PFSK-1 (cell line): ENCODE results near the gene LARP1B.

Experiments used
- FOXP2 ChIP-seq: optimal IDR thresholded peaks from 2 replicates; pipeline ENCODE3; 2011; ENCODE audit warnings: borderline replicate concordance, control low read depth, inconsistent platforms; ENCODE audit not compliant: insufficient read depth; ENCODE audit errors: extremely low read length, extremely low read depth
- POLR2AphosphoS5 ChIP-seq: IDR thresholded peaks from 2 replicates; pipeline ENCODE4 v1.6.1; 2012; ENCODE audit warnings: low read depth, mild to moderate bottlenecking, control low read depth, low read length, moderate library complexity
- REST ChIP-seq, 2 experiments: IDR thresholded peaks; 2 replicates each; pipeline versions ENCODE4 v1.6.1 to v1.8.0; 2011 to 2012; ENCODE audit warnings: low read depth in 2 of 2, low read length in 2 of 2, control low read depth in 1 of 2, inconsistent platforms in 1 of 2, mild to moderate bottlenecking in 1 of 2, moderate library complexity in 1 of 2; ENCODE audit not compliant: insufficient read depth in 1 of 2
- SIN3A ChIP-seq: IDR thresholded peaks from 2 replicates; pipeline ENCODE4 v1.6.1; 2012; ENCODE audit warnings: mild to moderate bottlenecking, low read length, moderate library complexity, borderline replicate concordance; ENCODE audit not compliant: insufficient read depth
- TAF1 ChIP-seq: IDR thresholded peaks from 2 replicates; pipeline ENCODE4 v1.6.1; 2012; ENCODE audit warnings: low read length, control low read depth, borderline replicate concordance; ENCODE audit not compliant: insufficient read depth

The LARP1B gene

GRCh38 chr4:128134925-128135324 is 73.8 kb downstream of the LARP1B start:
- no peak for TF ChIP-seq SIN3A
- no peak for TF ChIP-seq POLR2AphosphoS5
- no peak for TF ChIP-seq FOXP2
- no peak for TF ChIP-seq REST (IDR thresholded peaks at IDR 0.05; ENCODE audit: insufficient read depth in 1 of 2, low read depth in 2 of 2, low read length in 2 of 2)
- no peak for TF ChIP-seq TAF1

- TF ChIP-seq TAF1 = no peak
- TF ChIP-seq SIN3A = no peak
- TF ChIP-seq REST (IDR thresholded peaks at IDR 0.05; ENCODE audit: insufficient read depth in 1 of 2, low read depth in 2 of 2, low read length in 2 of 2) = no peak
- no peak for TF ChIP-seq FOXP2
- TF ChIP-seq POLR2AphosphoS5 = no peak
Measured at GRCh38 chr4:128135391-128135790, 74.3 kb downstream of the LARP1B start.

GRCh38 chr4:128141866-128142265 is 80.8 kb downstream of the LARP1B start:
- TF ChIP-seq TAF1 = no peak
- TF ChIP-seq REST (IDR thresholded peaks at IDR 0.05; ENCODE audit: insufficient read depth in 1 of 2, low read depth in 2 of 2, low read length in 2 of 2) = no peak
- no peak for TF ChIP-seq SIN3A
- TF ChIP-seq POLR2AphosphoS5 = no peak
- TF ChIP-seq FOXP2 = no peak

- TF ChIP-seq POLR2AphosphoS5 (no peak), FOXP2 (no peak), TAF1 (no peak), REST (IDR thresholded peaks at IDR 0.05; ENCODE audit: insufficient read depth in 1 of 2, low read depth in 2 of 2, low read length in 2 of 2) (no peak), SIN3A (no peak)
Measured at GRCh38 chr4:128145727-128146126, 84.6 kb downstream of the LARP1B start.

- TF ChIP-seq REST (IDR thresholded peaks at IDR 0.05; ENCODE audit: insufficient read depth in 1 of 2, low read depth in 2 of 2, low read length in 2 of 2) (no peak), TAF1 (no peak), FOXP2 (no peak), POLR2AphosphoS5 (no peak), SIN3A (no peak)
Measured at GRCh38 chr4:128153800-128154199, 92.7 kb downstream of the LARP1B start.
